Rectal smooth muscle tissue (tissue), 1 donor: ENCODE results near the gene SIX6.

Experiments used
- H3K27ac ChIP-seq: one replicate; pipeline ENCODE4 v1.7.0; 2013; ENCODE audit warnings: low read depth, low read length, inconsistent platforms
- H3K27me3 ChIP-seq: one replicate; pipeline ENCODE4 v1.7.0; 2013; ENCODE audit warnings: low read length; ENCODE audit not compliant: control insufficient read depth, insufficient read depth
- H3K36me3 ChIP-seq: one replicate; pipeline ENCODE4 v1.7.0; 2013; ENCODE audit warnings: low read length; ENCODE audit not compliant: control insufficient read depth, insufficient read depth
- H3K4me1 ChIP-seq: one replicate; pipeline ENCODE4 v1.7.0; 2013; ENCODE audit warnings: low read length; ENCODE audit not compliant: control insufficient read depth, insufficient read depth
- H3K4me3 ChIP-seq: one replicate; pipeline ENCODE4 v1.7.0; 2013; ENCODE audit warnings: low read length
- H3K9ac ChIP-seq: one replicate; pipeline ENCODE4 v1.7.0; 2013; ENCODE audit warnings: low read length

Gene SIX6

DNA sequence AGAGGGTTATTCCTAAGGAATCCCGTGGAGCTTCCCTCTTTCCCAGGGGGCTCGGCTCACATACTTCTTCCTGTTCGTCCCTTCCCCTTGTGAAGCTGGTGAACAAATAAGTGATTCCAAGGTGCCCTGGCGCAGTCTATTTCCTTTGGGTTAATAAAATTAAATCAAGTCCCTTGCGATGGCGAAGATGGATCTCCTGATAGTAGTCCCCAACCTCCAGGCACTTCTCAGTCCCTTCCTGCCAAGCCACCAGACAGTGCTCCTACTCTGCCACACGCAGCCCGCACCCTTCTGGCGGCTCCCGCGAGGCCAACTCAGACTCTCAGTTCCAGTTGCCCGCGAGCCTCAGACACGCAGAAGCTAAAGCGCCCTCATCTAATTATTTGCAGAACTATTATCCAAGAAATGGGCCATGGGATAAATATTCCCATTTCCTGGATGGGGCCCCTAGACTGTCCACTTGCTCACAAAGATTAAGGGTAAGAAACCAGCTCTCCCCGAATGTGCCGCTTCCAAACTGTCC is 2.4 kb upstream of the SIX6 start:
- H3K9ac ChIP-seq: no peak overlapping the region
- no peaks in the 10 kb centered on the region for H3K36me3 ChIP-seq
- no peak overlapping the region for H3K27ac ChIP-seq
- H3K4me1 ChIP-seq: peaks cover 3% of the 10 kb centered on the region
- H3K4me3 ChIP-seq: no peak overlapping the region
- H3K27me3 ChIP-seq: peaks cover 50% of the 10 kb centered on the region

DNA sequence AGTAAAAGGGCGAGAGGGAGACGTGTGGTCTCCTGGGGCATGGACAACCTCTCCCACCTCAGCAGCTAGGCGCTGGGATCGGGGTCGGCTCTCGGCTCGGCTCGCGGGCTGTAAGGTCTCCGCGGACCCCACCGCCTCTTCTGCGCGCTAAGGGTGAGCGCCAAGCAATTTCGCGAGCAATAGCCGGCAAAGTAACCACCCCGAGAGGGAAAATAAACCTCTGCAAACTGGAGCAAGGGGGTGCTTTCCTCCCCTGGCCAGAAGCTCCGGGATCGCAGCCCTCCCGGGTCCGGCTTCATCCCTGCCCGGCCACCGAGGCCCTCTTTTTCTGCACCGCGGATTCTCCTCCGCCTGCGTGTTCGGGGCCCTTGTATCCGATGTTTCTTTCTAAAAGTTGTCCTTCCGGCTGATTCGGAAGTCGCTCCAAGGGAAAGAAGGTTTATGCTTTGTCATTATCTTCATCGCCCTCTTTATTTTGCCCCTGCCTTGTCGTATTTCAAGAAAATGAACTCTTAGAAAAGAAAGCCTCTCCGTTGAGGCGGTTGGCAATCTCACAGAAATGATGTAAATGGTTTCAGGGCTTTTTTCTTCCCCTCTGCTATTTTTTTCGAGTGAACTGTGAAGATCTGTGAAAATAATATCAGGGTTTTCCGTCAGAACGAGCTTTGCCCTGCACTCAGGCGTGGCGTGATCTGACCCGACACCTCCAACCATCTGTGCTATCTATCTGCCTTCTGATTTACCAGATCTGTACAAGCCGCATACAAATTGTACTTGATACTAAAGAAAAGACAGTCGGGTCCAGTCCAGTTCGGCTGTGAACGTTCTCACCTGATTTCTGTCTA is 1.7 kb upstream of the SIX6 start:
- no peak overlapping the region for H3K9ac ChIP-seq
- no peak overlapping the region for H3K4me3 ChIP-seq
- peaks cover 3% of the 10 kb centered on the region for H3K4me1 ChIP-seq
- H3K36me3 ChIP-seq: no peaks in the 10 kb centered on the region
- H3K27ac ChIP-seq: no peak overlapping the region
- peaks cover 56% of the 10 kb centered on the region for H3K27me3 ChIP-seq

DNA sequence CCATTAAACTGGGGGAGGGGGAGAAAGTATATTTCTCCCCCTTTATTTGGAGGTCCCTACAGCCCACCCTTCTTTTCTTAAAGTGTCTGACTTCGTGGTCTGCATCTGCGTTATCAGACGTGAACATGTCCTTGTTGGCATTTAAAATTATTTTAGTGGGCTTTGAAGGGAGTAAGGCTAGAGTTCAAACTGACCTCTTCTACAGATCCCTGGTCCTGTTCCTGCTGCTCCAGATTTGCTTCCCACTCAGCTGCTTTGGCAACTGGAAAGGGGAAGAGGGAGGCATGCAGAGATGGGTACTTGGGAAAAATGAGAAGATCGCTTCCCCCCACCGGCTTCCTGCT is 611 bp upstream of the SIX6 start:
- Histone ChIP-seq H3K27ac (no peak overlapping the region), H3K9ac (no peak overlapping the region), H3K4me3 (no peak overlapping the region), H3K4me1 (peaks cover 3% of the 10 kb centered on the region), H3K36me3 (no peaks in the 10 kb centered on the region), H3K27me3 (peaks cover 60% of the 10 kb centered on the region)

DNA sequence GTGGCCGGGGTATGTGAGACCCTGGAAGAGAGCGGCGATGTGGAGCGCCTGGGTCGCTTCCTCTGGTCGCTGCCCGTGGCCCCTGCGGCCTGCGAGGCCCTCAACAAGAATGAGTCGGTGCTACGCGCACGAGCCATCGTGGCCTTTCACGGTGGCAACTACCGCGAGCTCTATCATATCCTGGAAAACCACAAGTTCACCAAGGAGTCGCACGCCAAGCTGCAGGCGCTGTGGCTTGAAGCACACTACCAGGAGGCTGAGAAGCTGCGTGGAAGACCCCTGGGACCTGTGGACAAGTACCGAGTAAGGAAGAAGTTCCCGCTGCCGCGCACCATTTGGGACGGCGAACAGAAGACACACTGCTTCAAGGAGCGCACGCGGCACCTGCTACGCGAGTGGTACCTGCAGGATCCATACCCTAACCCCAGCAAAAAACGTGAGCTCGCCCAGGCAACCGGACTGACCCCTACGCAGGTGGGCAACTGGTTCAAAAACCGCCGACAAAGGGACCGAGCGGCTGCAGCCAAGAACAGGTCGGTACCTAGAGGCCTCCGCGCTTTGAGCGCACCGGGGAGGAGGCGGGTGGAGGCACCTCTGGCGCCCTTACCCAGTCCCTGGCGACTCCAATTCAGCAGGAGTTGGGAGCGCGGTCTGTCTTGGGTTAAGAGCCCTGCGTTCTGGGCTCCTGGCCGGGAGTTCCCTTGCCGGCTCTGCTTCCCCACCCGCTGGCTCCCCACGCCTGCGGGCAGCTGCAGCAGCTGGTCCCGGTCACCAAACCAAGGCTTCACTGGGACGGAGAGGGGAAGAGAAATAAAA is 700 bp downstream of the SIX6 start:
- H3K27ac ChIP-seq: no peak overlapping the region
- peaks cover 3% of the 10 kb centered on the region for H3K4me1 ChIP-seq
- H3K36me3 ChIP-seq: no peaks in the 10 kb centered on the region
- no peak overlapping the region for H3K9ac ChIP-seq
- peaks cover 61% of the 10 kb centered on the region for H3K27me3 ChIP-seq
- no peak overlapping the region for H3K4me3 ChIP-seq

DNA sequence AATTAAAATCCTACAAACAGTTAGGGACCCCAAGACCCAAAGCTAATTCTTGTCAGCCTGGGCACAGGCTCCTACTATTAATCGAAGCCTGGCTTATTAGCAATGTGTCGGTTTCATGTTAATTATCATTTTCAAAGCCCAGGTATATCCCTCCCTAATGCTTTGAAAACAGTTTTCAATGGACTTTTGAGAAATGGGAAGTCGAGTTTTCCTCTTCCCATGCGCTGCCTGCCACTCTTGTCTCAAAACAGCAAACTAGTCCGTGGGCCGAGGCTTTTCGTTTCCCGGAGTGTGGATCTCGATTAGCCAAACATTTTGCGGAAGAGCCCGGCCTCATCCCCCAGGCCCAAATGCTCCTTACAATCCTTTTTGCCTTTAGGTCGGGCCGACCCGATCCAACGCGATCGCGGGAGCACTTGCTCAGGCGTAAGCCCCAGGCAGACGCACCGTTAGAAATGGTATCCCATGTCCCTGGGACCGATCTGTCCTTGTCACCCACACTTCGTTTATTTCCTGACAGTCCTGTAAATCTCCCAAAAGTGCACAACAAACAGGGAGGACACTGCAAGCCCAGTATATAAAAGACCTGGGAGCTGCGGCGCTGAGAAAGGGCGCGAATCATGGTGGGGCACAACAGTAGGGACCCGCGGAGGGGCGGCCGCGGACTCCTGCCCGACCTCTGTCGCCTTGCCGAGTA is 1.5 kb downstream of the SIX6 start:
- Histone ChIP-seq H3K4me1 (peaks cover 3% of the 10 kb centered on the region), H3K27ac (no peak overlapping the region), H3K9ac (no peak overlapping the region), H3K4me3 (no peak overlapping the region), H3K36me3 (no peaks in the 10 kb centered on the region), H3K27me3 (peaks cover 66% of the 10 kb centered on the region)

DNA sequence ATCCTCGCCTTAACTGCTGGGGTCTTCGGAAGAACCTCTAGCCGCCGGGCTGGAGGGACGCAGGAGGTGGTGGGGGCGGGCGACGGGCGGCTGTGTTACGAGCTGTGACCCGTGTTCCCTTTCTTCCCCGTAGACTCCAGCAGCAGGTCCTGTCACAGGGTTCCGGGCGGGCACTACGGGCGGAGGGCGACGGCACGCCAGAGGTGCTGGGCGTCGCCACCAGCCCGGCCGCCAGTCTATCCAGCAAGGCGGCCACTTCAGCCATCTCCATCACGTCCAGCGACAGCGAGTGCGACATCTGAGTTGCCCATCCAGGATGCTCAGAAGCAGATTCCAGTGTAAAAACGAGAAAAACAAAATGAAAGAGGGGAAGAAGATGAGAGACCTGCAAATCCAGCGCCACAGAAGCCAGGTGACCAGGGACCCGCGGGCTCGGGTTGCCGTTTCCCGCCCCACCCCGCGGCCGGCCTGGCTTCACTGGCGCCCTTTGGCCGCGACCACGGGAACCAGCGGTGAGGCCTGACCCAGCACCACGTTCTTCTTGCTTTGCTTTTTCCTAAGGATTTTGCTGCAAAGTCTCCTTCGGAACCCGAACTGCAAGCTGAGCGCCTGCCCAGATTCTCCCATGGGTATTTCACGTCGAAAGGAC is 2.1 kb downstream of the SIX6 start:
- H3K4me1 ChIP-seq: peaks cover 3% of the 10 kb centered on the region
- no peaks in the 10 kb centered on the region for H3K36me3 ChIP-seq
- peaks cover 67% of the 10 kb centered on the region for H3K27me3 ChIP-seq
- H3K4me3 ChIP-seq: peak overlapping the region; percentile 27
- no peak overlapping the region for H3K27ac ChIP-seq
- no peak overlapping the region for H3K9ac ChIP-seq

DNA sequence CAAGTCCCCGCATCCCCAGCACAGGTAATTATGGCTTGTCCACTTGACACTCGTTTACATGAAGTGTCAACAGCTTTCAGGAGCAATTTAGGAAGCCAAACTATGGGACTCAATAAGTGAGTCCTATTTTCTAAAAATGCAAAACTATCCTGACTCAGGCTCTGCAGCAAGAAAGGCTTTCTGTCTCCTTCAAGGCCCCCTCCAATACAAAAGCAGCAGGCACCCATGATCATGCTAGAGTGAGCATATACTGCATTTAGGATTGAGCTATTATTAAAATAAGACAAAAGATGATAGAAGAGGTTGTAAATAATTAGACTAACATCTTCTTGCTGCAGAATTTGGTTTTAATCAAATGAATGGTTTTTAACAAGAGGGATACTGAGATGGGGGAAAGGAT is 3.2 kb downstream of the SIX6 start:
- Histone ChIP-seq H3K27me3 (peaks cover 56% of the 10 kb centered on the region), H3K4me3 (no peak overlapping the region), H3K4me1 (peaks cover 3% of the 10 kb centered on the region)

DNA sequence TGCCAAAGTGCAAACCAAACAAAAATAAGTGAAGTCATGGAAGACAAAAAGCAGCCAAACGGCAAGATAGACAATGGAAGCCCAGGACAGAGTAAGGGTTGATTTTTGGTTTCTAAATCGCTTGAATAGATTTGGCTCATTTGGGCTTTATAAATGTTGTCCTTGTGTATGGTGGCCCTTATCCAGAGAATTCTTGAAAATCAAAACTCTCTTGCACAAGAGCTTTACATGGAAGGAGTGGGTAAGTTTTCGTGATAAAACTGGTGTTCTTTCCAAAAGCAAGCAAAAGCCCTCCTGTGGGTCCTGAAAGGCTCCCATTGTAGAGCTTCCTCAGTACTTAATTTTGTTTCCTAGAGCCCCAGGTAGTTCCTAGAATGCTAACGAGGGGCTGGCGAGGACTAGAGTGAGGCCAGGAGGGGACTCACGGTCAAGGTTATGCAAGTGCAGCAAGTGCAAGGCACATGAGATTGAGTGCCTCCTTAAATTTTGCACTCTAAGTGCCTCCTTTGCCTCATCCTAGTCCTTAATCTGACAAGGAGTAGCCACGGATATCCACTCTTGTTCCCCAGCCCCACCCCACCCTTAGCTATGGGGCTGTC is 4.1 kb downstream of the SIX6 start:
- Histone ChIP-seq H3K36me3 (no peaks in the 10 kb centered on the region), H3K27ac (no peak overlapping the region), H3K9ac (no peak overlapping the region), H3K4me3 (no peak overlapping the region), H3K4me1 (peaks cover 3% of the 10 kb centered on the region), H3K27me3 (peaks cover 50% of the 10 kb centered on the region)

More for the DNA sequence above, 3.2 kb downstream of the SIX6 start:
- Histone ChIP-seq H3K9ac (no peak overlapping the region), H3K27ac (no peak overlapping the region), H3K36me3 (no peaks in the 10 kb centered on the region)

DNA sequence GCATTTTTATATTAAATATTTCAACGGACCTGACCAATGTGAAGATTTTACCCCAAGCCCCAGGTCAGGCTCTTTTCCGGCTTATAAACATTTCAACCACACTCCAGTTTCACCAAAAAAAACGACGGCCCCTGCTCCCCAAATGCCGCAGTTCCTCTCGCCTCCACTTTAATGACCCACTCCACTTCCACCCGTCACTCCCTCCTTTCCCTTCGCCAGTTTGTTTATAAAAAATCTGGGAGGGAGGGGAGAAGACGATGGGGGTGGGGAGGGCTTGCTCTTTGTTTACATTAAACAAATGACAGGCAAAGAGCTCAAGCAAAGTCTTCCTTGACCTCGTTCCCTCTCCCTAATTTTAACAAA is 5.4 kb downstream of the SIX6 start:
- peaks cover 42% of the 10 kb centered on the region for H3K27me3 ChIP-seq
- H3K27ac ChIP-seq: no peak overlapping the region
- no peak overlapping the region for H3K9ac ChIP-seq
- H3K4me1 ChIP-seq: peaks cover 3% of the 10 kb centered on the region
- H3K36me3 ChIP-seq: no peaks in the 10 kb centered on the region
- no peak overlapping the region for H3K4me3 ChIP-seq

DNA sequence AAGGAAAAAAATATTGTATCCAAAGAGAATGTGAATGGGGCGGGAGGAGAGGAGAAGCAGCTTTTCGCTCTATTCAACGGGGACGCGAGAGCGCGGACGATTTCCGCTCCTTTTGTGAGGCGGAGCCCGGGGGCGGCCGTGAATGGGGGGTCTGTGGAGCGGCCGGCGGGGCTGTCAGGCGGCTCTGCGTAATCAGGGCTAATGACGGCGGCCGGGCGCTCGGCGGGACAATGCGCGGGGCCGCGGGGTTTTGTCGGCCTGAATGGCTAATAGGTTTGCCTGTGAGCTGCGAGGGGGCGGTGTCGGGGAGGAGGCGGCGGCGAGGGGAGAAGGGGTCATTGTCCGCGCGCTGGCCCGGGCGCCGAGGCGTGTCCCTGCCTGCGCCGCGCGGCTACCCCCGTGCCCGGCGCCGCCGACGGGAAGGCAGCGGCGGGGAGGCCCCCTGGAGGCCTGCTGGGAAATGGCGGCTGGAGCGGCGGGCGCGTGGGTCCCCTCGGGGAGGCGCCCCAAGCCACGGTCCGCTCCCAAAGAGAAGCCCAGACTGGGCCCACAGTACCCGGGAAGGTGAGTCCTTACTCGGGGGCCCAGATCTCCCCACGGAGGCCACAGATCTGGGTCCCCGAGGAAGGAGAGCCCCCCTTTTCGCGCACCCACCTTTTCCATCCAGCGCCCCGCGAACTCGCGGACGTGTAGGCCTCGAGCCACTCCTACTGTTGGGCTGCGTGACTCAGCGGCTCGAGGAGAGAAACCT is 6.0 kb downstream of the SIX6 start:
- peaks cover 37% of the 10 kb centered on the region for H3K27me3 ChIP-seq
- H3K4me1 ChIP-seq: no peaks in the 10 kb centered on the region
- no peak overlapping the region for H3K9ac ChIP-seq
- peak overlapping the region; percentile 6 for H3K4me3 ChIP-seq
- no peak overlapping the region for H3K27ac ChIP-seq
- H3K36me3 ChIP-seq: no peaks in the 10 kb centered on the region

DNA sequence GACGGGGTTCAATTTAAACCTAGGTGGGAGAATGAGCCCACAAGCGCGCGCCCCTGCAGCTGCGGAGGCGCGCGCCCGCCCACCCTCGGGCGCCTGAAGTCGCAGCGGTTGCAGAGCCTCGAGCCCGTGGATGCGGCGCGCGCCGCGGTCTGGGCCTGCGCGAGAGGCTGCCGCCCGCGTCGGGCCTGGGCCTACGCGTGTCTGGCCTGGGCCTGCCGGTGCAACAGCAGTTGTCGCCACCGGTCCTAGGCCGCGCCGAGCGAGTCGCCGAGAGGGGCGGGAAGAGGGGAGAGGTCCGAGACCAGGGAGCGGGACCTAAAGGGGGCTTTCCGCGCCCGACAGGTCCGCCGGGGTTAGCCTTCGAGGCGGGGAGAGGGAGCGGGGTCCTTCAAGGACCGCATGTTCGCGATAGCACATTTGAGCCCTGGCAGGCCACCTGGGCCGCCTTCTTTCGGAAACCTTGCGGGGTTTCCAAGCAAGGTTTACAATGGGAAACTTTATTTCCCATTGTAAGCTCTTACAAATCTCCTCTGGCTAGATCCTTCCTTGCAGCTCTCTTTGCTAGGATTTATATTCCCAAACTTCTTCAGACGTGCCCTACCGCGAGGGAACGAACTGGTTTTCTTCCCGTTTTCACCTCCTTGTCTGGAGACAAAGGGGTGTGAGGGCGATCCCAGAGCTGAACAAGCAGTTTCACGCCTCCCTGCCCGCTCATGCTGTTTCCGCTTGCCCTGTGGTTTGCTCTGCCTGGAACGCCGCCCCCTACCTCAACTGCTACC is 6.8 kb downstream of the SIX6 start:
- Histone ChIP-seq H3K27me3 (peaks cover 30% of the 10 kb centered on the region), H3K4me3 (peak overlapping the region; percentile 6), H3K4me1 (no peaks in the 10 kb centered on the region), H3K36me3 (no peaks in the 10 kb centered on the region), H3K27ac (no peak overlapping the region), H3K9ac (no peak overlapping the region)
